H1 (cell line): ENCODE data around the gene AATK. TPM values are rescaled to one million over a fixed set of nuclear protein-coding genes. Genes with fewer than 3 reads are reported as not detected.

Source experiments
- RFX5 ChIP-seq: IDR thresholded peaks from 2 replicates; pipeline ENCODE4 v1.6.1; 2011; ENCODE audit warnings: low read depth, low read length, improper control_type of control experiment, borderline replicate concordance
- polyA plus RNA-seq, 7 experiments: library from polyadenylated mRNA; depleted of rRNA in 3 of 7; stranded (reverse) in 5 of 7; unstranded in 2 of 7; fragments of >200 nt in 5 of 7; fragments of 200-250 nt in 2 of 7; gene quantifications; 1 replicate in 5 of 7; 2 replicates in 1 of 7; 4 replicates in 1 of 7; pipeline versions ENCODE4 v1.2.1 to v1.2.3, GENCODE V29; 2011 to 2013; ENCODE audit warnings: missing spikeins in 2 of 7, mixed read lengths in 2 of 7
- total RNA-seq: library from RNA; stranded (reverse); fragmentation: NEBNext Ultra II Directional; extraction: Animal tissue kit (Norgen Biotek cat#: 25700); gene quantifications from 2 replicates; pipeline ENCODE4 v1.2.1, GENCODE V29; 2021

The AATK gene
- total and polyA plus RNA-seq, 2 of the 8 experiments (the other 6 are each of a cell fraction or from before 2014, with no cell fraction given) = 1.7 to 3.5 TPM

GRCh38 chr17:81117672-81118198, 48.3 kb downstream of the AATK start (continued):
- no peak for TF ChIP-seq RFX5
